Occipital lobe (tissue), 2 donors: Measurements from ENCODE around the gene TCF4. TPM values are rescaled to one million over a fixed set of nuclear protein-coding genes. Genes with fewer than 3 reads are reported as not detected.
"Not testable (repeated sequence)": the region's sequence is repeated elsewhere in the genome, so short reads cannot be mapped to it uniquely, and the experiment has no call there.

Source experiments
- DNase-seq: peaks from one replicate; lab custom pipeline; 2025; lab: John Stamatoyannopoulos, UW
- total RNA-seq: library from RNA; depleted of rRNA; stranded (reverse); fragments of >200 nt; gene quantifications from one replicate; pipeline ENCODE4 v1.2.3, GENCODE V29; 2014

TCF4 gene
- total RNA-seq, 1 donor from 2014 or later: 1,429 TPM

- no peak for DNase-seq
Observed at GRCh38 chr18:55477860-55478581, 110.0 kb downstream of the TCF4 start.

DNA sequence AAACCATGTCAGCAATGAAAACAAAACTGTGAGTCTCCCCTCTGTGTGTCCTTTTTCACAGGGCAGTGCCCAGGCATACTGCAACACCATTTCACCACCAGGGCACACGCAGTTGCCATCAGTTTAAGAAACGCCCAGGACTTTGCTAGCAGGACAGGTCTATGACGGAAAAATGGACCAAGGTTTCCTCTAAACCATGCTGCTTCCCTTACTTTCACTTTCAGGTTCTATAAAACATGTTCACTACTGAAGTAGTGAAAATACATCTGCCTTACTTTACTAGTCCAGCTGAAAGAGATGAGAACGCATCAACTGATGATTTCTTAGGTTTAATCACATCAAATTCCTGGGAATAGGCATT is 110.5 kb downstream of the TCF4 start:
- DNase-seq: no peak

- DNase-seq: no peak
Observed at GRCh38 chr18:55475916-55476315, 112.1 kb downstream of the TCF4 start.

GRCh38 chr18:55475467-55475866 is 112.5 kb downstream of the TCF4 start:
- DNase-seq: no peak

DNA sequence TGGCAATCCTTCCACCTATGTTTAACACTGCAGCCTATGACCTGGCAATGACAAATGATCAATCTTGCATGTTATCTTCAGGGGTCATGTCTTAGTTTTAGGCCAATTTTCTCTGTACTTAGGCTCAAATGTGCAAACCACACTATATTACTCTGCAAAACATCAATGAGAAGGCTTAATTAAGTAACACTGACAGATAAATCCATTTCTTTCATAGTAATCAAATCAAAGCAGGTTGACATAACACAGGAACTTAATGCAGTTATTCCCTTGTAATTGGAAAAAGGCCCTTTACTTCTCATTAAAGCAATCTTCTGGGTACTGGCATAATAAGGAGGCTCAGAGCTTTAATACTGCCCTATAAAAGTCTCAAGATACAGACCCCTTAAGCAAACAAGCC is 114.4 kb downstream of the TCF4 start:
- DNase-seq: no peak

DNA sequence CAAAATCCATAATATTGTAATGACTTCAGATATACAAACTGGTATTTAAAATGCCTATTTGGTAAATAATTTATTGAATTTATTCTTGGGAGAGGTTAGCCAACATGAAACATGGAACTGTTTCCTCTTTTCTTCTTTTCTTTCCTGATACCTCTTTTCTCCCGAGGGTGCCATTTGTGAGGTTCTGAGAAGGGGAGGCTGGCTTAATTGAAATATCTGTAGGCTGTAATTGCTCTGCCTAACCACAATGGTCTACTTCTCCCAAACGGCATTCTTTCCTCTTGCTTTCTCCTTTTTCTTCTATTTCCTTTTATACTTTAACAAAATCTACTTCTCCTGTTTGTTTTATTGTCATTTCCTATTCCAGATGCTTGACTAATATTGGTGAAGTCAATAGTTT is 114.9 kb downstream of the TCF4 start:
- no peak for DNase-seq

- no peak for DNase-seq
Observed at GRCh38 chr18:55470826-55471225, 117.2 kb downstream of the TCF4 start.

DNA sequence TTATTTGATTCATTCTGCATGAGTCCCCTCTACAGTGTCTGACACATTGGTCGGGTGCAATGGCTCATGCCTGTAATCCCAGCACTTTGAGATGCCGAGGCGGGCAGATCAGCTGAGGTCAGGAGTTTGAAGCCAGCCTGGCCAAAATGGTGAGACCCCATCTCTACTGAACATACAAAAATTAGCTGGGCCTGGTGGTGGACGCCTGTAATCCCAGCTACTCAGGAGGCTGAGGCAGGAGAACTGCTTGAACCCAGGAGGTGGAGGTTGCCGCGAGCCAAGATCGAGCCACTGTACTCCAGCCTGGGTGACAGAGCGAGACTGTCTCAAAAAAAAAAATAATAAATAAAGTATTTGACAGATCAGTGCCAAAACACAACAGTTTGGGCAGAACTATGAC is 118.9 kb downstream of the TCF4 start:
- DNase-seq: not testable (repeated sequence)

- no peak for DNase-seq
Observed at GRCh38 chr18:55466789-55467188, 121.2 kb downstream of the TCF4 start.

DNA sequence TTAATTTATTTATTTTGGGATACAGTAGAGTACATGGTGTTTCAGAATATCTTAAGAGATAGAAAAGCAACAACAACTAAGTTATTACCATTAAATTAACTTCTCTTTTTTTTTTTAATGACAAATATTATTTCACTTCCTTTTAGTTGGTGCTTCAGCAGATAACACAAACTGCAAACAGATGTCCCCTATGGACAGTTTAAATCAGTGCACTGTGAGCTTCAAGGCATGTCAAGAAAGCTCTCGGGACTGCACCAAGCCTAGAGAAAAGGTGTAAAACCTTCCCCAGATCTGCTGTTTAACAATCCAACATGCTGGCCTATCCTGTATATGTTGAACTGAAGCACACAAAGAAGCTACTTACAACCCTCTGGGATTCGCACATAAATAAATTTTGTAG is 122.7 kb downstream of the TCF4 start:
- no peak for DNase-seq

DNA sequence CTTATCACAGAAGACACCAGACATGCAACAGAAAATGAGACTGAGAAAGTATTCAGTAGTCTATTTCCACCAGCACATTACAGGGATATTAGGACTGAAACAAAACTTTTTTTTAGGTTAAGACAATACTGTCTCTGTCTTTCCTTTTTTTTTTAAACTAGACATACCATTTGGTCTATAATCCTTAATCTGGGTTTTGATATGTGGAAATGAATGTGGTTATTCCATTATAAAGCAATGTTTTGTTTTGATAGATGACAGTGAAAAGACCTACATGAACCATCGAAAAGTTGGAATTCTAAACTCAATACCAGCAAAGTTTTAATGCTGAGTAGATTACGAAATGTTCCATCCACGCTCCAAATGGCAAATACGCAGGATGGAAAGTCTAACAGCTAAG is 123.4 kb downstream of the TCF4 start:
- no peak for DNase-seq

GRCh38 chr18:55462652-55463051 is 125.3 kb downstream of the TCF4 start:
- DNase-seq: no peak

DNA sequence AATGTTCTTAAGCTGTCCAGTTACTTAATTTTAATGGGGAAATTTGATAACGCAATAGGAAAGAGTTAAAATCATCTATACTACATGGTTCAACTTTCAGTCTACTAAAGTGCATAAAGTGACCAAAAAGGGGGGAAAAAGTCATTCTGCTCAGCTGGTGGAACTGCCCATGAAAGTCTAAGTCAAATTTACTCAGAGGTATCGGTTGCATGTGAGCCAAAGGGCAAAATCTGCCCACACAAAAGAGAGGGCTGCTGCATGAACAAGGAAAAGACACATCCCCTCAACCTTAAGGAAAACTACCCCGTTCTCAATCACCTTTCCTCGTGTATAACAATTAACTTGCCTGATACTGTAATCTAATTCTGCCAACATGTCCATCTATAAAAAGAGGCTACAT is 126.1 kb downstream of the TCF4 start:
- no peak for DNase-seq

DNA sequence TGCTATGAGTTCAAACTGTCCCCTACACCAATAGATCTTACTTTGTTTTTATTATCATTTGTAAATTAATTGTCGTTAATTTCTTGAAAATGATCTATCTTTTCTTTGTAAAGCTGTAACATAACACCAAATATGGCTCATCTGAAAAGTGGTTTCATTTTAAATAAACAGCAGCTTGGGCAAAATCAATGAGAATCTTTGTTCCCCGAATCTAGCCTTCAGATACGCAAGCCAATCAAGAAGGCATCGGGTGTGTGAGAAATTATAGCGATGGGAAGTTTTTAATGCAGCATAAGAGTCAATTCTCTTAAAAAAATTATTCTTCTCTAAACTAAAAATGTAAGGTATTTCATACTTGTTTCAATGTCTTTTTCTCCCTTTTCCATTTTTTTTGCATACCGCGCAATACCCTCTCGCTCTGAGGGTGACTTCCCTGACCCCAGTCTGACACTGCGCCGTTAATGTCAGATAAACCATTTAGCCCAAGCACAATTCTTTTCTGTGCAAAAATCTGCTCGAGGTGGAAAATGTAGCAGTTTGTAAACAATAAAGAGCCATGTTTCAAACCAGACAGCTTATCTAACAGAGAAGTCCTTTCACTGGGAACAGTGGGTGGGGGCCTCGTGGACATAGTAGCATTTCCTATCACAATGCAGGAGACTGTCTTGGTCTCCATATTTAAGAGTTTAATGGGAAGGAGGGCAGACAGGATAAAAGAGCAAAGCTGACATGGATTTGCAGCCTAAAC is 129.4 kb downstream of the TCF4 start:
- no peak for DNase-seq

DNA sequence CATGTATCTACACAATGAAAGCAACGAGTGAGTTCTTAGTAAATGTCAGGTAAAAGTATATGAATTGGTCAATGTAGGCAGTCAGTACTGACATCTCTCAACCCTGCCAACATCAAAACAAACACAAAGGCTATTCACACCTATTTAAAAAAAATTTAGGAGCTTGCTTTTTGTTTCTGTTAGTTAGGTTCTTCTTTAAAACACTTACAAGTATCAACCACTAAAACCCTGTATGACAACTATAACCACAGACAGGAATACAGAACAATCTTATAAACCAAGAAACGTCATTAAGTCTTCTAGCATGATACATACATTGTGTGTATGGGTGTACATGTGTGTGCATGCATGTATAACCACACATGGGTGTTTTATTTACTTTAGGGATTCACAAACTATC is 131.0 kb downstream of the TCF4 start:
- DNase-seq: no peak

GRCh38 chr18:55455938-55456337 is 132.1 kb downstream of the TCF4 start:
- no peak for DNase-seq

- DNase-seq: no peak
Observed at GRCh38 chr18:55453186-55453585, 134.8 kb downstream of the TCF4 start.

DNA sequence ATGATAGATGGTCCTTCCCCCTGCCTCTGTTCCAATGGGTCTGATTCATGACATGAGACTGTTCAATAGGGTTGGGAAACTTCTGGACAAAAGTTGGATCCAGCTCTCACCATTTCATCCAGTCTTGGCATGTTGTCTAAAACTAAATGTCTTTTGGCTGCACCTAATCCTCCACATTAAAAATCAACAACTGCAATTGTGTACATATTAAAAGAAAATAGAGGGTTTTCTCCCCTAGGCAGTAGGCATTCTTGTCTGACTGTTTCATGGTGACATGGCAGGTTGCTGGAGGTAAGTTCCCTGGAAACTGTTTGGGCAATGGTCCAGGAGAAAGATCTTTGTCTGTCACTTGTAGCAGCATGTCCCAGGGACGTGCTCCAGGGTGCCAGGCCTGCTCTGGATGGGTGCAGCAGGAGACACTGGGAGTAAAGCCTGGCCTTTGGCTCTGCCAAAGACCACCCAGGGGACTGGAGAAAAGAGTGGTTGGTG is 135.8 kb downstream of the TCF4 start:
- no peak for DNase-seq

GRCh38 chr18:55449412-55450140 is 138.4 kb downstream of the TCF4 start:
- DNase-seq: no peak

DNA sequence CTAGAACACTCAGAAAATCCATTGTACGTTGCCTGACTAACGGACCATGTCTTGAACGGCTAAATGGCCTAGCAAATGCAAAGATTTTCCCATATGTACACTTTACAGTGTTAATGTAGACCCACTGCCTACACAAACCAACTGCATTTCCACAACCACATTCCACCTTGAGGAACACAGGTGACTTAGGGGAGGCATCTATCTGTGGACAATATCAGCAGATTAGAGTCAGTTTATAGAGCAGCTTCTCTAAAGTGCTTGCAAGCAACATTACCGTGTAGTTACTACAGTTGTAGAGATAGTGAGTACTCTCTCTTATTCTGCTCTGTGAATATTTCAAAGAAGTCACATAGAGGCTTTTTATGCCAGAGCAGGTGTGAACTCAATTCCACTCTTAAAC is 139.6 kb downstream of the TCF4 start:
- DNase-seq: no peak

DNA sequence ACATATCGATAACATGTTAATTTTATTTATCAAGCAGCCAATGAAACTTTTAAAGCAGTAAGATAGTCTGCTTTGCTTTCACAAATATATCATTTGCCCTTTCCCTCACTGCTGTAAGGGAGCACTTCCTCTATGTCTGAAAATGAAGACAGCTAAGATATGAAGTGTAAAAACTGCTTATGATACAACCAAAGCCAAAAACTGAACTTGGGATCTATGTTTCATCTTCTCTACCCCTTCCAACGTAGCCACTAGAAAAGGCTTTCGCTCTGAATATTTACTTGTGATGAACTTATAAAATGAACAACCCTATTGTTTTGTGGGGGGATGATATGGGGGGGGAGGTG is 140.3 kb downstream of the TCF4 start:
- DNase-seq: no peak

- no peak for DNase-seq
Observed at GRCh38 chr18:55446996-55447671, 140.9 kb downstream of the TCF4 start.
